ENCODE data around the gene NR5A1.
A peak's percentile ranks its signal among the peaks of the same experiment; 100 is the strongest.

Gene NR5A1

GRCh38 chr9:124456341-124457078 lies 50.7 kb downstream of the NR5A1 start:
- DNase-seq: no peak

- no peak for DNase-seq
These were observed 51.4 kb downstream of the NR5A1 start for GRCh38 chr9:124455820-124456219.

- no peak for DNase-seq
These were observed 52.3 kb downstream of the NR5A1 start for GRCh38 chr9:124454791-124455443.

GRCh38 chr9:124454296-124454695 lies 52.9 kb downstream of the NR5A1 start:
- no peak for DNase-seq

- DNase-seq: no peak
These were observed 53.5 kb downstream of the NR5A1 start for GRCh38 chr9:124453586-124454191.

GRCh38 chr9:124452841-124453585 lies 54.2 kb downstream of the NR5A1 start:
- DNase-seq: no peak

- DNase-seq: no peak
These were observed 54.9 kb downstream of the NR5A1 start for GRCh38 chr9:124452326-124452725.

GRCh38 chr9:124450931-124451661 lies 56.1 kb downstream of the NR5A1 start:
- DNase-seq: no peak

- peak; percentile 58 for DNase-seq
These were observed 56.8 kb downstream of the NR5A1 start, which contains the start of gene ADGRD2 for GRCh38 chr9:124450241-124450924. Gene ADGRD2 (plus strand): TSS chr9:124450451. CDS start chr9:124451667, 1,216 bp downstream.

GRCh38 chr9:124449381-124450151 lies 57.6 kb downstream of the NR5A1 start:
- DNase-seq: no peak

- DNase-seq: no peak
These were observed 59.2 kb downstream of the NR5A1 start for GRCh38 chr9:124448019-124448418.

- DNase-seq: no peak
These were observed 59.9 kb downstream of the NR5A1 start for GRCh38 chr9:124447297-124447661.

- DNase-seq: no peak
These were observed 63.0 kb downstream of the NR5A1 start for GRCh38 chr9:124444166-124444565.

- DNase-seq: no peak
These were observed 63.6 kb downstream of the NR5A1 start for GRCh38 chr9:124443625-124444024.

GRCh38 chr9:124442826-124443225 lies 64.4 kb downstream of the NR5A1 start:
- DNase-seq: no peak

GRCh38 chr9:124442379-124442778 lies 64.8 kb downstream of the NR5A1 start:
- DNase-seq: no peak

- no peak for DNase-seq
These were observed 65.9 kb downstream of the NR5A1 start for GRCh38 chr9:124441291-124441690.

GRCh38 chr9:124440786-124441185 lies 66.4 kb downstream of the NR5A1 start:
- no peak for DNase-seq

- no peak for DNase-seq
These were observed 67.4 kb downstream of the NR5A1 start for GRCh38 chr9:124439686-124440243.

- DNase-seq: no peak
These were observed 68.1 kb downstream of the NR5A1 start for GRCh38 chr9:124439086-124439485.

GRCh38 chr9:124438091-124438490 lies 69.1 kb downstream of the NR5A1 start:
- no peak for DNase-seq
